H9 (cell line): ENCODE results near the gene OGA. TPM values are rescaled to one million over a fixed set of nuclear protein-coding genes. Genes with fewer than 3 reads are reported as not detected.

Source experiments
- DNase-seq: peaks from one replicate; pipeline ENCODE4 v3.0.0-alpha.2; 2017
- H2AFZ ChIP-seq: one replicate; pipeline ENCODE4 v1.6.1; 2013; ENCODE audit warnings: mild to moderate bottlenecking, low read length, control low read depth, moderate library complexity
- H2AK5ac ChIP-seq: 2 replicates; pipeline ENCODE4 v1.6.1; 2013; ENCODE audit warnings: low read length, control low read depth, mixed read lengths; ENCODE audit not compliant: insufficient read length
- H2BK120ac ChIP-seq: one replicate; pipeline ENCODE4 v1.6.1; 2013; ENCODE audit warnings: low read depth, mild to moderate bottlenecking, low read length, control low read depth, inconsistent platforms; ENCODE audit not compliant: poor library complexity, severe bottlenecking
- H2BK12ac ChIP-seq: 2 replicates; pipeline ENCODE4 v1.6.1; 2013; ENCODE audit warnings: low read length, control low read depth, mixed read lengths, low read depth; ENCODE audit not compliant: insufficient read length
- H2BK15ac ChIP-seq: 2 replicates; pipeline ENCODE4 v1.6.1; 2013; ENCODE audit warnings: low read depth, low read length, control low read depth
- H2BK20ac ChIP-seq: one replicate; pipeline ENCODE4 v1.6.1; 2013; ENCODE audit warnings: low read depth, mild to moderate bottlenecking, low read length, control low read depth, inconsistent platforms; ENCODE audit not compliant: poor library complexity, severe bottlenecking
- H2BK5ac ChIP-seq: 2 replicates; pipeline ENCODE4 v1.6.1; 2013; ENCODE audit warnings: low read length, control low read depth, mixed read lengths; ENCODE audit not compliant: insufficient read length
- H3K14ac ChIP-seq: 2 replicates; pipeline ENCODE4 v1.6.1; 2013; ENCODE audit warnings: low read length, control low read depth; ENCODE audit not compliant: insufficient read depth
- H3K18ac ChIP-seq: 2 replicates; pipeline ENCODE4 v1.6.1; 2013; ENCODE audit warnings: low read depth, mild to moderate bottlenecking, mixed read lengths, low read length, control low read depth; ENCODE audit not compliant: insufficient read length
- H3K23ac ChIP-seq: 2 replicates; pipeline ENCODE4 v1.6.1; 2013; ENCODE audit warnings: low read length, control low read depth, mixed read lengths, low read depth; ENCODE audit not compliant: insufficient read length
- H3K23me2 ChIP-seq: 2 replicates; pipeline ENCODE4 v1.6.1; 2013; ENCODE audit warnings: low read depth, mild to moderate bottlenecking, mixed read lengths, low read length, control low read depth; ENCODE audit not compliant: insufficient read length, poor library complexity, severe bottlenecking
- H3K27ac ChIP-seq: 2 replicates; pipeline ENCODE4 v1.5.1; 2013; ENCODE audit warnings: low read length, control low read depth, mixed read lengths, low read depth; ENCODE audit not compliant: insufficient read length
- H3K27me3 ChIP-seq: 2 replicates; pipeline ENCODE4 v1.6.1; 2013; ENCODE audit warnings: low read length, control low read depth, inconsistent platforms; ENCODE audit not compliant: insufficient read depth
- H3K4ac ChIP-seq: 2 replicates; pipeline ENCODE4 v1.6.1; 2013; ENCODE audit warnings: low read depth, mild to moderate bottlenecking, control low read depth, inconsistent platforms, low read length, moderate library complexity
- H3K4me1 ChIP-seq: 2 replicates; pipeline ENCODE4 v1.6.1; 2013; ENCODE audit warnings: low read length, control low read depth, inconsistent platforms; ENCODE audit not compliant: insufficient read depth
- H3K4me2 ChIP-seq: 2 replicates; pipeline ENCODE4 v1.6.1; 2013; ENCODE audit warnings: low read length, control low read depth, mixed read lengths; ENCODE audit not compliant: insufficient read length, insufficient read depth
- H3K56ac ChIP-seq: 2 replicates; pipeline ENCODE4 v1.6.1; 2013; ENCODE audit warnings: low read depth, mild to moderate bottlenecking, mixed read lengths, low read length, control low read depth; ENCODE audit not compliant: insufficient read length
- H3K79me1 ChIP-seq: 2 replicates; pipeline ENCODE4 v1.6.1; 2013; ENCODE audit warnings: low read depth, mild to moderate bottlenecking, moderate library complexity, low read length, control low read depth, inconsistent platforms; ENCODE audit not compliant: insufficient read depth, poor library complexity, severe bottlenecking
- H3K79me2 ChIP-seq: 2 replicates; pipeline ENCODE4 v1.6.1; 2013; ENCODE audit warnings: low read length, control low read depth, inconsistent platforms; ENCODE audit not compliant: insufficient read depth
- H3K9ac ChIP-seq: 2 replicates; pipeline ENCODE4 v1.6.1; 2013; ENCODE audit warnings: low read length, control low read depth, mixed read lengths; ENCODE audit not compliant: insufficient read length; ENCODE audit errors: extremely low read depth
- H3K9me3 ChIP-seq: one replicate; pipeline ENCODE4 v1.6.1; 2013; ENCODE audit warnings: low read depth, low read length, inconsistent platforms; ENCODE audit not compliant: control insufficient read depth
- H3T11ph ChIP-seq: one replicate; pipeline ENCODE4 v1.6.1; 2013; ENCODE audit warnings: mild to moderate bottlenecking, low read length, control low read depth, inconsistent platforms
- H4K20me1 ChIP-seq: one replicate; pipeline ENCODE4 v1.6.1; 2013; ENCODE audit not compliant: control insufficient read depth, insufficient read length, insufficient read depth
- H4K5ac ChIP-seq: 2 replicates; pipeline ENCODE4 v1.6.1; 2013; ENCODE audit warnings: low read depth, mild to moderate bottlenecking, mixed read lengths, low read length, control low read depth; ENCODE audit not compliant: insufficient read length
- H4K8ac ChIP-seq: replicated peaks from 2 replicates; pipeline ENCODE4 v1.6.1; 2013; ENCODE audit warnings: low read length, control low read depth, mixed read lengths, low read depth; ENCODE audit not compliant: insufficient read length
- H4K91ac ChIP-seq: 2 replicates; pipeline ENCODE4 v1.6.1; 2013; ENCODE audit warnings: low read depth, mild to moderate bottlenecking, moderate library complexity, mixed read lengths, low read length, control low read depth; ENCODE audit not compliant: insufficient read length
- H3K27ac Mint-ChIP-seq, 3 experiments: 2 replicates in 2 of 3; 3 replicates in 1 of 3; pipeline ENCODE4 v1.8.0; 2020 to 2021; ENCODE audit warnings: mixed read lengths in 3 of 3, mild to moderate bottlenecking in 1 of 3, moderate library complexity in 1 of 3
- H3K27me3 Mint-ChIP-seq: 2 replicates; pipeline ENCODE4 v1.8.0; 2021; ENCODE audit warnings: low read depth, mild to moderate bottlenecking, moderate library complexity, mixed read lengths
- H3K36me3 Mint-ChIP-seq, 3 experiments: 2 replicates in 2 of 3; 3 replicates in 1 of 3; pipeline ENCODE4 v1.8.0; 2020 to 2021; ENCODE audit warnings: low read depth in 3 of 3, mixed read lengths in 3 of 3; ENCODE audit not compliant: insufficient read depth in 1 of 3
- H3K4me1 Mint-ChIP-seq, 2 experiments: 2 replicates each; pipeline ENCODE4 v1.8.0; 2020; ENCODE audit warnings: mixed read lengths in 2 of 2
- H3K4me3 Mint-ChIP-seq, 2 experiments: 2 replicates in 1 of 2; 3 replicates in 1 of 2; pipeline ENCODE4 v1.8.0; 2020 to 2021; ENCODE audit warnings: mild to moderate bottlenecking in 2 of 2, mixed read lengths in 2 of 2, moderate library complexity in 1 of 2
- H3K9me3 Mint-ChIP-seq, 2 experiments: 2 replicates in 1 of 2; 3 replicates in 1 of 2; pipeline ENCODE4 v1.8.0; 2020; ENCODE audit warnings: mild to moderate bottlenecking in 2 of 2, mixed read lengths in 2 of 2, moderate library complexity in 1 of 2
- CTCF ChIP-seq: fragments of 200-600 bp; sonication (generic); conservative IDR thresholded peaks from 3 replicates; pipeline ENCODE4 v1.8.0; 2021; ENCODE audit warnings: antibody characterized with exemption, mild to moderate bottlenecking
- WGBS: extraction: QIAGEN DNeasy Blood & Tissue Kit; methylation state at CpG from one replicate; pipeline ENCODE4 v1.1.7; 2013; ENCODE audit warnings: missing lambda C conversion rate, low lambda C conversion rate, mixed read lengths; ENCODE audit not compliant: insufficient read length; ENCODE audit errors: extremely low coverage; 5-methylcytosine and 5-hydroxymethylcytosine counted together
- total RNA-seq: library from RNA; stranded (reverse); gene quantifications from 2 replicates; pipeline ENCODE4 v1.2.1, GENCODE V29; 2021

OGA gene
- total RNA-seq, 1 experiment from 2014 or later: 125 TPM

GRCh38 chr10:101845893-101846292 is 27.6 kb upstream of the OGA start:
- H3K56ac ChIP-seq: no peak overlapping the region
- no peaks in the 10 kb centered on the region for H3K79me2 ChIP-seq
- H3K18ac ChIP-seq: no peak overlapping the region
- Mint-ChIP-seq H3K27me3 (peaks cover 32% of the 10 kb centered on the region), H3K36me3 (peaks cover 0 to 4% (median 0%) of the 10 kb centered on the region in 3 experiments; a peak in 1 of 7 replicates), H3K9me3 (no peaks in the 10 kb centered on the region), H3K27ac (no peak overlapping the region), H3K4me3 (no peak overlapping the region; a peak in 1 of 5 replicates), H3K4me1 (peaks cover 28 to 45% of the 10 kb centered on the region in 2 experiments)
- no peak for DNase-seq
- no peaks in the 10 kb centered on the region for H3K79me1 ChIP-seq
- H2BK5ac ChIP-seq: no peak overlapping the region
- H2BK120ac ChIP-seq: no peak overlapping the region
- whole genome bisulfite sequencing: no CpG with 5 or more reads among the region's 3 CpGs
- no peak overlapping the region for H4K5ac ChIP-seq
- H3K9me3 ChIP-seq: no peaks in the 10 kb centered on the region
- H2AK5ac ChIP-seq: no peak overlapping the region
- no peak overlapping the region for H3K23ac ChIP-seq
- H3K9ac ChIP-seq: no peak overlapping the region
- H4K91ac ChIP-seq: no peak overlapping the region
- H3K14ac ChIP-seq: no peak overlapping the region
- peaks cover 2% of the 10 kb centered on the region for H4K20me1 ChIP-seq
- H2AFZ ChIP-seq: no peak overlapping the region
- peaks cover 7% of the 10 kb centered on the region for H3K23me2 ChIP-seq
- no peak overlapping the region for H2BK12ac ChIP-seq
- H3K27me3 ChIP-seq: peaks cover 15% of the 10 kb centered on the region; the same call in 1 of the 2 replicates
- H3K27ac ChIP-seq: no peak overlapping the region
- no peak overlapping the region for H3T11ph ChIP-seq
- no peak overlapping the region for H2BK20ac ChIP-seq
- no peak overlapping the region for H3K4me2 ChIP-seq
- H4K8ac ChIP-seq: no peak overlapping the region
- no peak for TF ChIP-seq CTCF
- no peak overlapping the region for H2BK15ac ChIP-seq
- H3K4ac ChIP-seq: no peak overlapping the region
- H3K4me1 ChIP-seq: peaks cover 3% of the 10 kb centered on the region; the same call in 1 of the 2 replicates
